Effector memory CD4-positive, alpha-beta T cell (primary cell): Measurements from ENCODE around the gene SLC25A11.

ENCODE experiments used
- DNase-seq, 3 donors: peaks; one replicate each; pipeline ENCODE4 v3.0.0-alpha.2; 2020
- H3K27ac ChIP-seq: 2 replicates; pipeline ENCODE4 v1.7.0; 2013; ENCODE audit warnings: mild to moderate bottlenecking, low read length, moderate library complexity; ENCODE audit not compliant: insufficient read depth, poor library complexity, severe bottlenecking
- H3K27me3 ChIP-seq: replicated peaks from 2 replicates; pipeline ENCODE4 v1.7.0; 2013; ENCODE audit warnings: mild to moderate bottlenecking, low read length; ENCODE audit not compliant: insufficient read depth, control insufficient read depth, poor library complexity, severe bottlenecking
- H3K36me3 ChIP-seq: 2 replicates; pipeline ENCODE4 v1.7.0; 2013; ENCODE audit warnings: mild to moderate bottlenecking, low read length, moderate library complexity; ENCODE audit not compliant: control insufficient read depth, insufficient read depth
- H3K4me1 ChIP-seq: 2 replicates; pipeline ENCODE4 v1.7.0; 2013; ENCODE audit warnings: low read length, mild to moderate bottlenecking; ENCODE audit not compliant: control insufficient read depth, insufficient read depth, poor library complexity, severe bottlenecking
- H3K4me3 ChIP-seq: 2 replicates; pipeline ENCODE4 v1.7.0; 2013; ENCODE audit warnings: low read length, low read depth, mild to moderate bottlenecking; ENCODE audit not compliant: insufficient read depth, poor library complexity, severe bottlenecking
- H3K9me3 ChIP-seq: 2 replicates; pipeline ENCODE4 v1.7.0; 2013; ENCODE audit warnings: mild to moderate bottlenecking, low read length, moderate library complexity; ENCODE audit not compliant: control insufficient read depth

SLC25A11 gene

GRCh38 chr17:4901648-4902344, 38.0 kb downstream of the SLC25A11 start:
- Histone ChIP-seq H3K4me3 (no peak overlapping the region), H3K9me3 (no peaks in the 10 kb centered on the region), H3K4me1 (peaks cover 29% of the 10 kb centered on the region), H3K27me3 (no peaks in the 10 kb centered on the region), H3K36me3 (no peaks in the 10 kb centered on the region), H3K27ac (no peak overlapping the region)
- peak in 1 of 3 donors; percentile 12 for DNase-seq

- no peak for DNase-seq
- H3K4me1 ChIP-seq, result peaks cover 29% of the 10 kb centered on the region
- H3K27me3 ChIP-seq, result no peaks in the 10 kb centered on the region
- H3K9me3 ChIP-seq, result no peaks in the 10 kb centered on the region
- peaks cover 5% of the 10 kb centered on the region for H3K36me3 ChIP-seq
- H3K4me3 ChIP-seq, result peak overlapping the region; percentile 51
- no peak overlapping the region for H3K27ac ChIP-seq
Measured at GRCh38 chr17:4901108-4901647, 38.7 kb downstream of the SLC25A11 start.

GRCh38 chr17:4900231-4901107, 39.4 kb downstream of the SLC25A11 start:
- Histone ChIP-seq H3K27me3 (no peaks in the 10 kb centered on the region), H3K27ac (peak overlapping the region; percentile 50), H3K9me3 (no peaks in the 10 kb centered on the region), H3K4me1 (peaks cover 29% of the 10 kb centered on the region), H3K36me3 (peaks cover 12% of the 10 kb centered on the region), H3K4me3 (peak overlapping the region; percentile 51)
- DNase-seq, result peak; percentile 40 to 62 (median 55)

- DNase-seq, result peak; percentile 90 to 95 (median 93)
- peaks cover 21% of the 10 kb centered on the region for H3K36me3 ChIP-seq
- H3K27ac ChIP-seq, result peak within 1 kb of the TSS; percentile 50
- no peaks in the 10 kb centered on the region for H3K27me3 ChIP-seq
- H3K4me1 ChIP-seq, result peaks cover 29% of the 10 kb centered on the region
- no peaks in the 10 kb centered on the region for H3K9me3 ChIP-seq
- H3K4me3 ChIP-seq, result peak within 1 kb of the TSS; percentile 51
Measured at GRCh38 chr17:4899341-4900230, 40.3 kb downstream of the SLC25A11 start, which contains the start of gene C17orf107. Gene C17orf107, plus strand, starts transcription at chr17:4899536. Its CDS starts 227 bp downstream, at chr17:4899763.

- H3K4me3 ChIP-seq, result peak overlapping the region; percentile 51
- H3K36me3 ChIP-seq, result peaks cover 27% of the 10 kb centered on the region
- H3K27me3 ChIP-seq, result no peaks in the 10 kb centered on the region
- H3K27ac ChIP-seq, result no peak overlapping the region
- DNase-seq, result no peak
- H3K4me1 ChIP-seq, result peaks cover 29% of the 10 kb centered on the region
- H3K9me3 ChIP-seq, result no peaks in the 10 kb centered on the region
Measured at GRCh38 chr17:4898927-4899326, 40.9 kb downstream of the SLC25A11 start.

- no peak overlapping the region for H3K27ac ChIP-seq
- peaks cover 28% of the 10 kb centered on the region for H3K4me1 ChIP-seq
- no peaks in the 10 kb centered on the region for H3K27me3 ChIP-seq
- DNase-seq, result no peak
- peaks cover 33% of the 10 kb centered on the region for H3K36me3 ChIP-seq
- no peaks in the 10 kb centered on the region for H3K9me3 ChIP-seq
- peak overlapping the region; percentile 51 for H3K4me3 ChIP-seq
Measured at GRCh38 chr17:4898351-4898750, 41.5 kb downstream of the SLC25A11 start.

- Histone ChIP-seq H3K9me3 (no peaks in the 10 kb centered on the region), H3K27me3 (no peaks in the 10 kb centered on the region), H3K36me3 (peaks cover 39% of the 10 kb centered on the region), H3K27ac (no peak overlapping the region), H3K4me3 (no peak overlapping the region), H3K4me1 (peaks cover 23% of the 10 kb centered on the region)
- no peak for DNase-seq
Measured at GRCh38 chr17:4897785-4898184, 42.1 kb downstream of the SLC25A11 start.

- H3K27ac ChIP-seq, result no peak overlapping the region
- no peaks in the 10 kb centered on the region for H3K9me3 ChIP-seq
- peaks cover 44% of the 10 kb centered on the region for H3K36me3 ChIP-seq
- H3K4me1 ChIP-seq, result peaks cover 20% of the 10 kb centered on the region
- H3K4me3 ChIP-seq, result no peak overlapping the region
- H3K27me3 ChIP-seq, result no peaks in the 10 kb centered on the region
- no peak for DNase-seq
Measured at GRCh38 chr17:4897198-4897687, 42.6 kb downstream of the SLC25A11 start.
